HG03135 (cell line): ENCODE measurements around the gene GRHL3.

Source experiments
- ATAC-seq: cut with Tn5 transposase; IDR thresholded peaks from one replicate; pipeline ENCODE4 v1.9.1; 2021; ENCODE audit warnings: mild to moderate bottlenecking, moderate library complexity; ENCODE audit not compliant: unreplicated experiment

GRHL3 gene

GRCh38 chr1:24317081-24317480 lies 2.1 kb upstream of the GRHL3 start:
- ATAC-seq, result no peak

GRCh38 chr1:24317956-24318614 lies 1.1 kb upstream of the GRHL3 start:
- no peak for ATAC-seq

GRCh38 chr1:24318615-24319311 lies 394 bp upstream of the GRHL3 start:
- ATAC-seq, result no peak

GRCh38 chr1:24319962-24320361 lies 805 bp downstream of the GRHL3 start:
- ATAC-seq, result no peak

GRCh38 chr1:24321126-24321525 lies 2.0 kb downstream of the GRHL3 start:
- no peak for ATAC-seq

- ATAC-seq, result peak; percentile 58
Observed at GRCh38 chr1:24321697-24322469, 2.7 kb downstream of the GRHL3 start.

- no peak for ATAC-seq
Observed at GRCh38 chr1:24322470-24323177, 3.5 kb downstream of the GRHL3 start.

GRCh38 chr1:24323281-24323680 lies 4.1 kb downstream of the GRHL3 start:
- ATAC-seq, result no peak

GRCh38 chr1:24324903-24325302 lies 5.7 kb downstream of the GRHL3 start:
- no peak for ATAC-seq

GRCh38 chr1:24325587-24326449 lies 6.7 kb downstream of the GRHL3 start:
- ATAC-seq, result no peak

GRCh38 chr1:24327486-24327885 lies 8.3 kb downstream of the GRHL3 start:
- ATAC-seq, result no peak

GRCh38 chr1:24327891-24328290 lies 8.7 kb downstream of the GRHL3 start:
- no peak for ATAC-seq

GRCh38 chr1:24329331-24329730 lies 10.2 kb downstream of the GRHL3 start:
- ATAC-seq, result no peak

- no peak for ATAC-seq
Observed at GRCh38 chr1:24329797-24330543, 10.8 kb downstream of the GRHL3 start.

GRCh38 chr1:24331961-24332673 lies 13.0 kb downstream of the GRHL3 start:
- ATAC-seq, result no peak

GRCh38 chr1:24336075-24336474 lies 16.9 kb downstream of the GRHL3 start:
- no peak for ATAC-seq

GRCh38 chr1:24337455-24337854 lies 18.3 kb downstream of the GRHL3 start:
- no peak for ATAC-seq

- ATAC-seq, result no peak
Observed at GRCh38 chr1:24338447-24338846, 19.3 kb downstream of the GRHL3 start.

GRCh38 chr1:24339996-24340395 lies 20.8 kb downstream of the GRHL3 start:
- no peak for ATAC-seq
